ENCODE measurements around the gene SEC63.
"Not testable (repeated sequence)": the region's sequence is repeated elsewhere in the genome, so short reads cannot be mapped to it uniquely, and the experiment has no call there.

SEC63 gene

DNA sequence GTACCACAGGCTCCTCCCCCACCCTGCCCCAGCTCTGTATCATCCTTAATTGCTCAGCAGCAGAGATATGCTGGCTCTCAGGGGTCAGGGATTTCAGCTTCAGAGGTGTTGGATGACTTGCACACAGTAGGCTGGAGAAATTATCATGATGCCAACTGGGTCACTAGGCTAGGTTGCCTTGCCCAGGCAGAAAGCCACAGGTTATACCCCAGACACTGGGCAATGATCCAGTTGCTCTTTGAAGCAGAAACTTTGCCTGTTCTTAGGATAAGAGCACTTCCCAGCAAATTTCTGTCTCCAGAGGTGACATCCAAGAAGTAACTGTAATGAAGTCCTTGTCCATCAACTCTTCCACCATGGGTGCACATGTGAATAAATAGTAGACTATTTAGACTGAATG is 95.6 kb downstream of the SEC63 start:
- DNase-seq (ENCODE audit: low spot score), result no peak

DNA sequence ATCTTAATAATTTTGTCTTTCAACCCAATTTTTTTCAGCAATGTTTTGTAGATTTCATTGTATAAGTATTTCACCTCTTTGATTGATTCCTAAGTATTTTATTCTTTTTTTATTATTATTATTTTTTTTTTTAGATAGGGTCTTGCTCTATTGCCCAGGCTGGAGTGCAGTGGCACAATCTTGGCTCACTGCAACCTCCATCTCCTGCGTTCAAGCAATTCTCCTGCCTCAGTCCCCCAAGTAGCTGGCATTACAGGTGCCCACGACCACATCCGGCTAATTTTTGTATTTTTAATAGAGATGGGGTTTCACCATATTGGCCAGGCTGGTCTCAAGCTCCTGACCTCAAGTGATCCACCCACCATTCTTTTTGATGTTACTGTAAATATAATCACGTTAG is 97.0 kb downstream of the SEC63 start:
- DNase-seq (ENCODE audit: low spot score), result not testable (repeated sequence)

DNA sequence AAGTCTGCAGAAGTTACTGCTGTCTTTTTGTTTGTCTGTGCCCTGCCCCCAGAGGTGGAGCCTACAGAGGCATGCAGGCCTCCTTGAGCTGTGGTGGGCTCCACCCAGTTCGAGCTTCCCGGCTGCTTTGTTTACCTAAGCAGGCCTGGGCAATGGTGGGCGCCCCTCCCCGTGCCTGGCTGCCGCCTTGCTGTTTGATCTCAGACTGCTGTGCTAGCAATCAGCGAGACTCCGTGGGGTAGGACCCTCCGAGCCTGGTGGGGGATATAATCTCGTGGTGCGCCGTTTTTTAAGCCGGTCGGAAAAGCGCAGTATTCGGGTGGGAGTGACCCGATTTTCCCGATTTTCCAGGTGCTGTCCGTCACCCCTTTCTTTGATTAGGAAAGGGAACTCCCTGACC is 97.9 kb downstream of the SEC63 start:
- DNase-seq (ENCODE audit: low spot score), result not testable (repeated sequence)

DNA sequence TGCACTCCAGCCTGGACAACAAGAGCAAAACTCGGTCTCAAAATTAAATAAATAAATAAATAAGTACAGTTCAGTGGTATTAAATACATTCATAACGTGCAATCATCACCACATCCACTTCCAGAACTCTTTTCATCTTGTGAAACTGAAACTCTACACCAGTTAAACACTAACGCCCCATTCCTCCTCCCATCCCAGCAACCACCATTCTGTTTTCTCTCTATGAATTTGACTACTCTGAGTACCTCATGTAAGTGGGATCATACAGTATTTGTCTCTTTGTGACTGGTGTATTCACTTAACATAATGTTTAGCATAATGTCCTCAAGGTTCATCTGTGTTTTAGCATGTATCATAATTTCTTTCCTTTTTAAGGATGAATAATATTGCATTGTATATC is 104.8 kb downstream of the SEC63 start:
- no peak for DNase-seq (ENCODE audit: low spot score)

DNA sequence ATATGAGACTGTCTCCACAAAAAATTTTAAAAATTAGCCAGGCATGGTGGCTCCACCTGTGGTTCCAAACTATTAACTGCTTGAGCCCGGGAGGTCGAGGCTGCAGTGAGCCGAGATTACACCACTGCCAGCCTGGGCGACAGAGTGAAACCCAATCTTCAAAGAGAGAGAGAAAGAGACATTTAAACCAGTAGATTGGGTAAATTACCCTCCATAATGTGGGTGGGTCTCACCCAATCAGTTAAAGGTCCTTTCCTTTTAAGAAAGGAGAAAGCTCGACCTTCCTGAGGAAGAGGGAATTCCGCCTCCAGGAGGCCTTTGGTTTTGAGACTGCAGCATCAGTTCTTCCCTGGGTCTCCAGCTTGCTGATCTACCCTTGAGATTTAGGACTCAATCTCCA is 108.7 kb downstream of the SEC63 start:
- no peak for DNase-seq (ENCODE audit: low spot score)

DNA sequence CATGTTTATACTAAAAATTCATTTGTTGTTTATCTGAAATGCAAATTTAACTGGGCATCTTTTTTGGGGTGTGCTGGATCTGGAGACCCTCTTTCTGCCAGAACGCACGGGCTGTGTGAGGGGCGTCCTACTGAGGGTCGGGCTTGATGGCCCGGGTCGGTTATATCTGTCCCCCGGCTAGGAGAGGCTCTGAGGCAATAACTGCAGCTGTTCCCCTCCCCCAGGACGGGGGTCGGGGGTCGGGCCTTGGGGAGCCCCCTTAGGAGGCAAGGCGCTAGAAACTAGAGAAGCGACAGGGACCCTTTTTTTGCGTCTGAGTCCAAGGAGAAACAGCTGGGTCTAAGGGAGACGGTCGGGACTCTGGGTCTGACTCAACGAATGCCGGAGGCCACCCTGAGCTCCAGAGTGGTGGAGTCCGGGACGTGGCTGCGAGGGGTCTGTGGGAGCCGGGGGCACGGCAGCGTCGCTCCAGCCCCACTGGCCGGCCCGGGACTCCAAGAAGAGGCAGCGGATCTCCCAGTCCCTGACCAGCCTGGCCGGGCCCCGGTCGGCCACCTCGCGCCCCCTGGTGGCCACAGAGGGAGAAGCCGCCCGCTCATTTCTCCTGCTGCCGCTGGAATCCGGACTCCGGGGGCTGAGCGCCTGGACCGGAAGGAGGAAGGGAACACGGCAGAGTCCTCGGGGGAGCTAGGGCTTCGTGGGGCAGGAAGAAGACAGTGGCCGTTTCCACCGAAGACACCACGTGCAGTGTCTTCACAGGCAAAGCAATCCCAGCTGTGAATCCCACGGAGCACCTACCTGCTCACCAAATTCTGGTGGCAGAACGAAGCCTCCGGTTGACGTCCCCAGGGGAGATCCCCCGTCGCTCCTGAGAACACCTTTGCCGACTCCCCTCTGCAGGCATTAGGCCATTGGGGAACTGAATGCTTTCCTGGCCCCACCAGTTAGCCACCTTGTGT is 109.9 kb downstream of the SEC63 start:
- peak; percentile 68 for DNase-seq (ENCODE audit: low spot score)

DNA sequence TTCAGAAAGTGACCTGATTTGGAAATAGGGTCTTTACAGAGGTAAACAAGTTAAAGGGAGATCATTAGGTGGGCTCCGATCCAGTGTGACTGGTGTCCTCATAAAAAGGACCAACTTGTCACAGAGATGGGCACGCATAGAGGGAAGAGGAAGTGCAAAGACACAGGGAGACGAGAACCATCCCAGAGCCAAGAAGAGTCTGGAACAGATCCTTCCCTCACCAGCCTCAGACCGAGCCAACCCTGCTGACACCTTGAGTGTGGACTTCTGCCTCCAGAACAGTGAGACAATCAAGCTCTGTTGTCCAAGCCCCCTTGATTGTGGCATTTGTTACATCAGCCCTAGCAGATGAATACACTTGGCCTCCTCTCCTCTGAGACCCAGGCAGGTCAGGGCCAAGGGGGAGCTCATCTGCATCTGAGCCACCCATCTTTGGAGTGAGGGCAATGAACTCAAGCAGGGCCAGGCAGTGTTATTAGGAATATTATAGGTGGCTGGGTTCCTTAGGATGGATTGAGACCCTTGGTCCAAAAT is 111.7 kb downstream of the SEC63 start:
- DNase-seq (ENCODE audit: low spot score), result no peak

DNA sequence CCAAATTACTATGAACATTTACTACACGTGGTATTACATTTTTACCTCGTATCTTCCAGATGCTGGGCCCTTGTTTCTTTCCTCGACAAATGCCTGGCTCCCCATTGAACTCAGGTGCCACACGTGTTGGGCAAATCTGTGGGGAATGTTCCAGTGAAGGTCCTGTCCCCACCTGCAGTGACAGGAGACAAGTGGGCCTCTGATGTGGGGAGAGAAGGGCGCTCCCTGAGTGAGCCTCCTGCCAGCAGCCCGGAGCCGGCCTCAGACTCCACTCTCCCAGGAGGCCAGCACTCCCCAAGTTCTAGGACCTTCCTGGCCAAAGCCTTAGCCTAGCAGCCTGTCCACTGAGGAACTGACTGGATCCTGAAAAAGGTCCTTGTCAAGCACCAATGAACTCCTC is 112.2 kb downstream of the SEC63 start:
- DNase-seq (ENCODE audit: low spot score), result no peak

DNA sequence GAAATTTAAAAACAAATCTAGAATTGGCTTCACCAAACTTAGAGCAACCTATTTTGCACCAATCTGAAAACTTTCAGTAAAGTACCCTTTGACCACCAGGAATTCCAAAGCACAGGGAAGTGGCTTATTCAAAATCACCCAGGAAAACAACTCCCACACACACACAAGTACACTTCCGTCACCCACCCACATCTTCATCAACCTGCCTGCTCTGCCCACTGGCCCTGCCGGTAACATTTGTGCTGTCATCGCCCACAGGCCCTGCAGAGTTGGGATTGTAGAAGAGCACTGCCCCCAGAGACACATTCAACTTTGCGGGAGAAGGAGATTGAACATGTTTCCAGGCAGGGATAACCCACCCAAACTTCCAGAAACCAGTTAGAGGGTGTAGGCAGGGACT is 114.6 kb downstream of the SEC63 start:
- DNase-seq (ENCODE audit: low spot score), result no peak

DNA sequence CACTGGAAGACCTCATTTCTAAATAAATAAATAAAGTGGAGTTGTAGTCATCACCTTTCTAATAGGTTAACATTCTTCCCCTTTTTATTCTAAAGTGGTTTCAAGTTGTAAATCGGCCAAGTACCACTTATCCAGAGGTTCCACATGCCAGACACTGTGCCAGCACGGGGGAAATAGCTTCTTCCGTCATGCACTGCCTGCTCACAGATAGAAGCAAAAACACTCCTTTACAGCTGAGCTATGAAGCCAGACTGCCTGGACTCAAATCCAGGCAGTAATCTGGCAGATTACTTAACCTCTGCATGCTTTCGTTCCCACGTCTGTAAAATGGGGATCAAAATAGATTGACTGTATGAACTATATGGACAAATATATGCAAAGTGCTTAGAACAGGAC is 116.7 kb downstream of the SEC63 start:
- no peak for DNase-seq (ENCODE audit: low spot score)

DNA sequence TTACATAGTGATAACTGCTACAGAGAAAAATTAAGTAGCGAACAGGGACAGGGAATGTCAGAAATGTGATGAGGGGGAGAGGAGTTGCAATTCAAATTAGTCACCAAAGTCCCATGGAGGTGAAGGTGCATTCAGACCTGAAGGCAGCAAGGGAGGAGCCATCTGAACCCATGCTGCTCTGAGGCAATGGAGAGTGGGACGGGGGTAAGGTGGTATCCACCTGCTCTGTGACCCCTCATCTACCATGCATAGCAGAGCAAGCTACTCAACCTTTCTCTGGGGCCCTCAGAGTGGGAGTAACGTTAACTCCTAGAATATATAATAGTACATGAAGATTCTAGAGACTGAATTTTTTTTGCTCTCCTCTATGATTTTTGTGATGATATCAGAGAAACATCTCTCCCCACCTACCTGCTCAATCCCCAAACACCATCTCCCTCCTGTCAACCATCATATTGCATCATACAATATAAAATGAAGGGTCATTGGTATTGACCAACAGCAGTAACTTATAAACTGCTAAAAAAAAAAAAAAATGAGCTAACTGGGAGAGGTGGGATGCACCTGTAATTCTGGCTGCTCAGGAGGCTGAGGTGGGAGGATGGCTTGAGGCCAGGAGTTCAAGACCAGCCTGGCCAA is 117.3 kb downstream of the SEC63 start:
- no peak for DNase-seq (ENCODE audit: low spot score)

DNA sequence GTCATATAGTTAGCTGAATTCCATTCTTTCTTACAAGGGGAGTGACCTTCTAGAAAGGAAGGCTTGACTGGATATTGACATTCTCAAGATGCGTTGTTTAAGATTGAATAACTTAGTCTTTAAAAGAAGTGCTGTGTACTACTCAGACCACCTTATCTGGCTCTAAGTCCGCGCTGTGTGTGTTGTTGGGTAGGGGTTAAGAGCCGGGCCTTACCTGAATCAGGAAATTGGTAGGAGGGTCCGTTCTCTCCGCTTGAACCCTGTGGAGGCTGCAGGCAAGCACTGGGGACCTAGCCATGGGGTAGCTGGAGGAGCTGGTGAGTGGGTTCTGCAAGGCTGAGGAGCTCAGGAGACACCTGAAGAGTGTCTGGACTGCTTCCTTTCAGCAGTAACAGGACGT is 124.9 kb downstream of the SEC63 start:
- no peak for DNase-seq (ENCODE audit: low spot score)

DNA sequence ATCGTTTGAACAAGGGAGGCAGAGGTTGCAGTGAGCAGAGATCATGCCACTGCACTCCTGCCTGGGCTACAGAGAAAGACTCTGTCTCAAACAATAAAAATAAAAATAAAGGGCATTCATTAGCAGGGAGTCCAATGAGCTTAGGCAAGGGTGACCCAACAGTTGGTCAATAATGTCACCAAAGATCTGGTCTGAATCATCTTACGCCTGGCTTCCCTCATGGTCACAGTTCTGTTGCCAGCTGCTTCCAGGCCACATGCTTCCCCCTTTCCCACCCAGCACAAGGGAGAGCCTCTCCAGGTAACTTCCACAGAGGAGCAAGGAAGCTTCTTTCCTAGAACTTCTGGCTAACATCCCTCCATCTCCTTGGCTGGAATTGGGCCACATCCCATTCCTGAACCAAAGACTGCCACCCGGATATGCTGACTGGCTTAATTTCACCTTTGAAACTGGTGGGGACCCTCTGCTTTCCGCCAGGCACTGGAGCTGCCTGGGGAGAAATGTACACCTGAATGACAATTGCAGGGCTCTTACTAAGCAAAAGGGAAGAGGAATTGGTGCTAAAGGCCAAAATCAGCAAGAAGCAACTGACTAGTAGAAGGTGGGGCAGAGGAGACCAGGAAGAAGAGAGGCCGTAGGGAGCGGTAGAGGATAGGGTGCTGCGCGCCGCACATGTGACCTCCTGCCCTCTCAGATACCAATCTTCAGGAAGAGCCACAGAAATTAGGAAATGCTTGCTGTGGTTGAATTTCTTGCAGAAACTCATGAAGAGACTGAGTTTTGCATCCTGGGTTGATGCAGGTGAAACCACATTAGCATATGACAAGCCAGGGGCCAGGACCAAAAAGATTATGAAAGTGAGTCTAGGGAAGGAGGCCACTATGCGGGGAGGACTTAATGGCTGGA is 125.6 kb downstream of the SEC63 start:
- DNase-seq (ENCODE audit: low spot score), result no peak

DNA sequence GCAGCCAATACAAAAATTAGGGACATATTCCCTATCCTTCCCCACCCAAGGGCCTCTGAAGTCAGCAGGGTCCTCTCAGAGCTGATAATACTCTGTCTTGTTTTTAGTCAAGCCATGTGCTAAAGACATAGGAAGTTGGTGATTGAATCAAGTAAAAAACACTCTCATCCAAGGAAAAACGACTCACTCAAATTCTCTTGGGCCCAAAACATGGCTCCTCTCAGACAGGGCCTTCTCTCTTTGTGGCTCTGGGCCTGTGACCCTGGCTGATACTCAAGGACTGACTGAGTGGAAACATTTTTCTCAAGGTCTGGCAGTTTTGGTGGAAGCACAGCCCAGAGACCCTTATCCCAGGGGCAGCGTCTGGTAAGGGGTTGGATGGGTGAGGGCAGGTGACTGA is 127.9 kb downstream of the SEC63 start:
- DNase-seq (ENCODE audit: low spot score), result no peak

DNA sequence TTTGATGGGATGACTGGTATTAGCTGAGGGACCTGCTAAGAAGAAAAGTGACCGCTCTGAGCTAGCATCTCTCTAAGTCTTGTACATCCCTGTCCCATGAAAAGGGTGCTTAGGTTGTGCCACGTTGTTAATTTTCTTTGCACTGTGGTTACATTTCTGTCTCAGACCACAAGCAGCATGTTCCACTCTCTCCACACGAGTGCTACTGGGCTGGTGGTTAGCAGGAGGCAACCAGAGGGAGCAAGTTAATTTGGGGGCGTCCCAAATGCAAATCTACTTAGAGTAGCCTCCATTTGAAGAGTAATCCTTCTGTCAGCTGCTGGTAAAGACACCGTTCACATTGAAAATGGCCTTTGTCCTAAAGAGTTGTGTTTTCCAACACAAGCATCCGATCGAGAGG is 130.5 kb downstream of the SEC63 start:
- no peak for DNase-seq (ENCODE audit: low spot score)

DNA sequence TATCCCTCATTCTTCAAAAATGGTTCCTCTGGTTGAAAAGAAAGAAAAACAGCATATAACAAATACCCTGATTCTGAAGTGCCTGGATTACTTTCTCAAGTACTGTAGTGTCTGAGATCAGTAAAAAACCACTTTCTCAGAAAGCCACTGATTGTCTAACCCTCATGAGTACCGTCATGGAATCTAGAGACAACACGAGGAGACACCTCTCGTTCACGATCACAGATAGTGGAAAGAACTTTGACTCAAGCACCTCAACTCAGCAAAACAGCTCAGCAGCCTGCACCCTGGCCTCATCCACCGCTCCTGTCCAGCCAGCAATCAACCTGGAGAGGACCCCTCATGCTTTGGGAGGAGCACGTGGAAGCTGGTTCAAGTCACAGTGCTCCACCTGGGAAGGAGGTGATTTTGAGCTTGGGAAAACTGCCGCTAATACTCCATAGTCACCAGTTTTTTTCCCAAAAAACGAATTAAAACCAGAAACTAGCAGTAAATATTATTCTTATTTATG is 134.9 kb downstream of the SEC63 start:
- no peak for DNase-seq (ENCODE audit: low spot score)

DNA sequence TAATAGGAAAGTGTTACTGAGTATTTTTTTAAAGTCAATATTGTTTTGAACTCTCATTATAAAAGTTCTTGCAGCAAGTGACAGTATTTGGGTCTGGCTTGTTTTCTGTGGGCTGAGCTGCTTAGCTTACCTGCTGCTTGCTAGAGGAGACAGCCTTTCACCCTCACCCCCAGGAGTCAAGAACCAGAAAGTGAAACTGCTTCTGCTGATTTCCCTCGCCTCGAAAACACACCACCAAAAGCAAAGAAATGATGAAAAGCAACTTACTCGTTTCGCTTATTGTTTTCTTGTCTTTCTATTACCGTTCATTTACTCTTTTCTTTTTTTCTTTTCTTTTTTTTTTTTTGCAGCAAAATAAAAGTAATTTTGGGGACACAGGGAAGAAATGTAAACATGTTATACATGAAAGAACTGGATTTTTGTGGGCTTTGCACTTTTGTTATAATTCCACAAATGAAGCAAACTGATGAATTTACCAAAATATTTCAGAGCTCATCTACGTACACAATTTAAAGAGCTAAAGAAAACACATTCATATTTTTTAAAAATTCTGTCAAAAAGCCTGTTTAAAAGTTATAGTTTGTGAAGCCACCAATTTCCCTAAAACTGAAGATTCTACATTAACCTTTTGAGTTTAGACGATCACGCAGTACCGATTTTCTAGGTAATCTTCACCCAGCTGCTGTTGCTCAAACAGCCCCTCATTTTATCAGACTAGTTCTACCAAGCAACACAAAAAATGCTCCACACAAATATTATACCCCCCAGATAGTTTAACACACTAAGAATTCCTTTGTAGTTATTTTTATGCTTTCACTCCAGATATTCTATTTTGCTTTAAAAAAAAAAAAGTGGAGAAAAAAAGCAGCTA is 135.6 kb downstream of the SEC63 start:
- no peak for DNase-seq (ENCODE audit: low spot score)

DNA sequence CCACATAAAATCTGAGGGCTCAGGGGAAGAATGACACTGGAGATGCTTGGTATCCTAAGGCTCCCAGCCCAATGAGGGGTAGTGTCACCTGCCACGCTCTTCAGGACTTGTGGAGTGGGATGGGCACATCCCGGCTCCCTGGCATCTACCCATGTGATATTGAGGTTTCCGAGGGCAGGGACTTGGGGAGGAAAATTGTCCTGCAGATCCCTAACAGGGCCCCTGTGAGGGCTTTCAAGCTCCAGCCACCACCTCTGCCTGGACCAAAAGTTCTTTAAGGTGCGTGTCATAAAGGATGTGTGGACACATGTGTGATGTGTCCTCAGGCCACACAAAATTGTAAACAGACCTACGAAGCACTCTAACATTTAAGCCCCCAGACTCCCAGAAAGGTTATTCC is 136.4 kb downstream of the SEC63 start:
- DNase-seq (ENCODE audit: low spot score), result no peak

DNA sequence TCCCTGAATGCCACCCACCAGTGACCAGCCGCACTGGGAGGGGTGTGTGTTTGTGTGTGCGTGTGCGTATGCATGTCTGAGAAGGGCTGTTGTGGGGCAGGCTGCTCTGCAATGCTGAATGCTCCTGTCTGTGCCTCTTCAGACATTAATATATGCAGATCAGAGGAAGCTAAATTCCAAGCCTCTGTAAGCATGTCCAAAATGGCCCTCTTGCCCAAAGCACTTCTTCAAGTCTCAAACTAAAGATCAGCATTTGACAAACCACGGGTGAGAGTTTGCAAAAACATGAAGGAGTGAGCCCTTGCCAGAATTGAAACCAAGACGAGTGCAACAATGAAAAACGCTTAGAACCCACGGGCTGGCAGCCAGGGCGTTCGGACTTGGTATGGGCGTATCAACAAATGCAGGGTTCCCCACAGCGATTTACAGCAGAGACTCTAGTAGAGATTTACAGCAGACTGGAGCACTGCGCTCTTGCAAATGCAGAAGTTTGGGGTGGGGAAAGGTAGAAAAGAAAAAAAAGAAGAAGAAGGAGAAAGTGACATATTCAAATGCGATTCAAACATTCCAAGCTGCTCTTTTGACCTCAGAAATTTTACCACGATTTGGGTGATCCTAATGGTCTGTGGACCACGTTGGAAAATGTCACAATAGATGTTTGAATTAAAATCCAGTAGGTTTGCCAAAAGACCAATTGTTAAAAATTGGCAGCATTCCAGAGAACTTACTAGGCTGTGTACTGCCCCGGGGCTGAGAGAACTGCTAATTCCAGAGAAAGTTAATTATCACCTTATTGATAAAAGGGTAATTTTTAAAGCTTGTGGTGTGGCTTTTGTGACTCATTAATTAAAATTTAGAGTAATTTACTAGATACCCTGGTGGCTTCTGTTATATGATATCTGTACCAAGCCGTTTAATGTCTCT is 137.4 kb downstream of the SEC63 start:
- DNase-seq (ENCODE audit: low spot score), result no peak

DNA sequence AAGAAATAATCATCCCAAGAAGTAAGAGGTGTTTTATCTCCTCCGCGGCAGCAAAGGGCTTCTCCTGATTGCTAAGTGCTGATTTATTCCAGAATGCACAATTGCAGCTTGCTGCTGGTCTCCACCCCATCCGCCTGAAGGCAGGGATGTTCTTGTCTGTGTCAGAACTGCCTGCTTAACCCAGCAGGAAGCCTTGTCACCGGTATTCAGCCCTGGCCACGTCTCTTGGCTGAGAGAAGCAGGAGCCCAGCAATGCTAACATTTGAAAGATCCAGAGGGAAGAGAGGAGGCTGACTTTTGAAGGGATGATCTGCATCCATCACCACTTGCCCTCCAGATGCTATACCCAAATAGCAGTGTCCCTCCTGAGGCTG is 138.1 kb downstream of the SEC63 start:
- no peak for DNase-seq (ENCODE audit: low spot score)
